ENCODE measurements around the gene MEGF10.
A peak's percentile ranks its signal among the peaks of the same experiment; 100 is the strongest.

MEGF10 gene

GRCh38 chr5:127439644-127440043 is 149.0 kb downstream of the MEGF10 start:
- Histone ChIP-seq H3K23ac (ENCODE audit: low read length in 2 of 2) (no peak overlapping the region), H3K4me3 (ENCODE audit: insufficient read depth in 1 of 2, low read depth in 1 of 2, low read length in 2 of 2) (no peak overlapping the region), H3K9me3 (ENCODE audit: control insufficient read depth, low read length) (no peaks in the 10 kb centered on the region), H3K18ac (ENCODE audit: low read depth in 1 of 2, low read length in 2 of 2) (no peak overlapping the region), H2BK15ac (ENCODE audit: low read depth, poor library complexity, severe bottlenecking) (no peak overlapping the region), H4K8ac (ENCODE audit: low read length) (no peak overlapping the region), H3K27me3 (ENCODE audit: control insufficient read depth in 1 of 2, insufficient read depth in 1 of 2, low read length in 2 of 2) (no peaks in the 10 kb centered on the region), H2BK12ac (ENCODE audit: low read length in 2 of 2) (no peak overlapping the region), H3K4me2 (ENCODE audit: low read length, poor library complexity, severe bottlenecking) (no peak overlapping the region), H2BK120ac (ENCODE audit: low read depth, low read length) (no peak overlapping the region), H3K9ac (ENCODE audit: low read length) (no peak overlapping the region), H3K14ac (ENCODE audit: low read length in 2 of 2) (no peak overlapping the region), H3K36me3 (ENCODE audit: control insufficient read depth in 1 of 2, insufficient read depth in 2 of 2, low read depth in 1 of 2, low read length in 2 of 2) (no peaks in the 10 kb centered on the region), H2BK5ac (ENCODE audit: low read depth, low read length, poor library complexity, severe bottlenecking) (no peak overlapping the region), H4K91ac (ENCODE audit: low read length) (no peak overlapping the region), H3K4ac (ENCODE audit: low read depth in 1 of 2, low read length in 2 of 2) (no peak overlapping the region), H3K79me1 (replicated peaks; ENCODE audit: low read length, poor library complexity, severe bottlenecking) (no peaks in the 10 kb centered on the region), H2AFZ (ENCODE audit: low read depth, low read length) (no peak overlapping the region), H2AK5ac (ENCODE audit: low read length, severe bottlenecking) (no peak overlapping the region), H3K4me1 (ENCODE audit: control insufficient read depth, insufficient read depth, low read depth, low read length) (peaks cover 10% of the 10 kb centered on the region), H3K27ac (ENCODE audit: low read length, poor library complexity, severe bottlenecking) (no peak overlapping the region)
- WGBS: 90% methylated on average over 4 of the region's 4 CpGs
- no peak for DNase-seq

GRCh38 chr5:127440831-127441230 is 150.2 kb downstream of the MEGF10 start:
- Histone ChIP-seq H3K14ac (ENCODE audit: low read length in 2 of 2) (no peak overlapping the region), H2BK15ac (ENCODE audit: low read depth, poor library complexity, severe bottlenecking) (no peak overlapping the region), H3K9me3 (ENCODE audit: control insufficient read depth, low read length) (no peaks in the 10 kb centered on the region), H4K8ac (ENCODE audit: low read length) (no peak overlapping the region), H2AK5ac (ENCODE audit: low read length, severe bottlenecking) (no peak overlapping the region), H3K4me2 (ENCODE audit: low read length, poor library complexity, severe bottlenecking) (peak overlapping the region; percentile 41), H3K27ac (ENCODE audit: low read length, poor library complexity, severe bottlenecking) (peak overlapping the region; percentile 61), H3K4ac (ENCODE audit: low read depth in 1 of 2, low read length in 2 of 2) (no peak overlapping the region), H3K36me3 (ENCODE audit: control insufficient read depth in 1 of 2, insufficient read depth in 2 of 2, low read depth in 1 of 2, low read length in 2 of 2) (no peaks in the 10 kb centered on the region), H2BK5ac (ENCODE audit: low read depth, low read length, poor library complexity, severe bottlenecking) (no peak overlapping the region), H2AFZ (ENCODE audit: low read depth, low read length) (no peak overlapping the region), H2BK12ac (ENCODE audit: low read length in 2 of 2) (no peak overlapping the region), H3K27me3 (ENCODE audit: control insufficient read depth in 1 of 2, insufficient read depth in 1 of 2, low read length in 2 of 2) (no peaks in the 10 kb centered on the region), H3K4me1 (ENCODE audit: control insufficient read depth, insufficient read depth, low read depth, low read length) (peaks cover 10% of the 10 kb centered on the region), H4K91ac (ENCODE audit: low read length) (no peak overlapping the region), H3K4me3 (ENCODE audit: insufficient read depth in 1 of 2, low read depth in 1 of 2, low read length in 2 of 2) (peak overlapping the region in 1 of 2 experiments; percentile 35), H3K9ac (ENCODE audit: low read length) (no peak overlapping the region), H3K23ac (ENCODE audit: low read length in 2 of 2) (no peak overlapping the region), H3K18ac (ENCODE audit: low read depth in 1 of 2, low read length in 2 of 2) (no peak overlapping the region), H3K79me1 (replicated peaks; ENCODE audit: low read length, poor library complexity, severe bottlenecking) (no peaks in the 10 kb centered on the region), H2BK120ac (ENCODE audit: low read depth, low read length) (no peak overlapping the region)
- WGBS: 82% methylated on average over 7 of the region's 7 CpGs
- DNase-seq: no peak

GRCh38 chr5:127441799-127442484 is 151.3 kb downstream of the MEGF10 start:
- H4K91ac ChIP-seq (ENCODE audit: low read length): no peak overlapping the region
- H2BK15ac ChIP-seq (ENCODE audit: low read depth, poor library complexity, severe bottlenecking): no peak overlapping the region
- no peak overlapping the region for H2BK12ac ChIP-seq (ENCODE audit: low read length in 2 of 2)
- no peak overlapping the region for H3K14ac ChIP-seq (ENCODE audit: low read length in 2 of 2)
- H2AFZ ChIP-seq (ENCODE audit: low read depth, low read length): no peak overlapping the region
- H2BK120ac ChIP-seq (ENCODE audit: low read depth, low read length): no peak overlapping the region
- no peak overlapping the region for H4K8ac ChIP-seq (ENCODE audit: low read length)
- 79% methylated on average over 4 of the region's 4 CpGs for WGBS
- no peak overlapping the region for H3K4me3 ChIP-seq (ENCODE audit: insufficient read depth in 1 of 2, low read depth in 1 of 2, low read length in 2 of 2)
- no peaks in the 10 kb centered on the region for H3K36me3 ChIP-seq (ENCODE audit: control insufficient read depth in 1 of 2, insufficient read depth in 2 of 2, low read depth in 1 of 2, low read length in 2 of 2)
- H3K79me1 ChIP-seq (replicated peaks; ENCODE audit: low read length, poor library complexity, severe bottlenecking): no peaks in the 10 kb centered on the region
- no peaks in the 10 kb centered on the region for H3K9me3 ChIP-seq (ENCODE audit: control insufficient read depth, low read length)
- no peak overlapping the region for H3K4me2 ChIP-seq (ENCODE audit: low read length, poor library complexity, severe bottlenecking)
- H3K18ac ChIP-seq (ENCODE audit: low read depth in 1 of 2, low read length in 2 of 2): no peak overlapping the region
- H3K27me3 ChIP-seq (ENCODE audit: control insufficient read depth in 1 of 2, insufficient read depth in 1 of 2, low read length in 2 of 2): no peaks in the 10 kb centered on the region
- H2AK5ac ChIP-seq (ENCODE audit: low read length, severe bottlenecking): peak overlapping the region; percentile 61
- H3K9ac ChIP-seq (ENCODE audit: low read length): no peak overlapping the region
- no peak overlapping the region for H3K4ac ChIP-seq (ENCODE audit: low read depth in 1 of 2, low read length in 2 of 2)
- peak; percentile 9 for DNase-seq
- H2BK5ac ChIP-seq (ENCODE audit: low read depth, low read length, poor library complexity, severe bottlenecking): no peak overlapping the region
- no peak overlapping the region for H3K23ac ChIP-seq (ENCODE audit: low read length in 2 of 2)
- H3K27ac ChIP-seq (ENCODE audit: low read length, poor library complexity, severe bottlenecking): no peak overlapping the region
- H3K4me1 ChIP-seq (ENCODE audit: control insufficient read depth, insufficient read depth, low read depth, low read length): peaks cover 10% of the 10 kb centered on the region

- WGBS: no CpG with 5 or more reads among the region's 1 CpG
- no peak overlapping the region for H2AFZ ChIP-seq (ENCODE audit: low read depth, low read length)
These were observed 153.6 kb downstream of the MEGF10 start for GRCh38 chr5:127444171-127444570.

More at GRCh38 chr5:127444171-127444570, 153.6 kb downstream of the MEGF10 start:
- no peak for DNase-seq
- Histone ChIP-seq H2BK12ac (ENCODE audit: low read length in 2 of 2) (no peak overlapping the region), H3K9ac (ENCODE audit: low read length) (no peak overlapping the region), H3K4ac (ENCODE audit: low read depth in 1 of 2, low read length in 2 of 2) (no peak overlapping the region), H2BK5ac (ENCODE audit: low read depth, low read length, poor library complexity, severe bottlenecking) (no peak overlapping the region), H3K79me1 (replicated peaks; ENCODE audit: low read length, poor library complexity, severe bottlenecking) (no peaks in the 10 kb centered on the region), H3K4me3 (ENCODE audit: insufficient read depth in 1 of 2, low read depth in 1 of 2, low read length in 2 of 2) (no peak overlapping the region), H3K23ac (ENCODE audit: low read length in 2 of 2) (no peak overlapping the region), H3K4me2 (ENCODE audit: low read length, poor library complexity, severe bottlenecking) (no peak overlapping the region), H2BK15ac (ENCODE audit: low read depth, poor library complexity, severe bottlenecking) (no peak overlapping the region), H3K18ac (ENCODE audit: low read depth in 1 of 2, low read length in 2 of 2) (no peak overlapping the region), H3K4me1 (ENCODE audit: control insufficient read depth, insufficient read depth, low read depth, low read length) (peaks cover 13% of the 10 kb centered on the region), H3K36me3 (ENCODE audit: control insufficient read depth in 1 of 2, insufficient read depth in 2 of 2, low read depth in 1 of 2, low read length in 2 of 2) (no peaks in the 10 kb centered on the region), H3K27ac (ENCODE audit: low read length, poor library complexity, severe bottlenecking) (no peak overlapping the region), H4K8ac (ENCODE audit: low read length) (no peak overlapping the region), H2BK120ac (ENCODE audit: low read depth, low read length) (no peak overlapping the region), H2AK5ac (ENCODE audit: low read length, severe bottlenecking) (no peak overlapping the region), H3K14ac (ENCODE audit: low read length in 2 of 2) (no peak overlapping the region), H3K27me3 (ENCODE audit: control insufficient read depth in 1 of 2, insufficient read depth in 1 of 2, low read length in 2 of 2) (no peaks in the 10 kb centered on the region), H4K91ac (ENCODE audit: low read length) (no peak overlapping the region), H3K9me3 (ENCODE audit: control insufficient read depth, low read length) (no peaks in the 10 kb centered on the region)
